Prostate gland (tissue), 2 donors: ENCODE results near the gene STUM. TPM values are rescaled to one million over a fixed set of nuclear protein-coding genes. Genes with fewer than 3 reads are reported as not detected.

Experiments used
- DNase-seq: peaks from one replicate; pipeline ENCODE4 v3.0.0-alpha.2; 2019; ENCODE audit warnings: low spot score
- H3K27ac ChIP-seq, 2 donors: fragments of 200-600 bp; sonication (generic); 2 replicates each; pipeline ENCODE4 v1.5.1; 2017 to 2019
- H3K27me3 ChIP-seq: fragments of 200-600 bp; sonication (generic); replicated peaks from 2 replicates; pipeline ENCODE4 v1.5.1; 2019; ENCODE audit not compliant: insufficient read depth
- H3K36me3 ChIP-seq, 2 donors: fragments of 200-600 bp; sonication (generic); 1 replicate in 1 of 2; 2 replicates in 1 of 2; pipeline versions ENCODE4 v1.5.1 to v1.8.1; 2017 to 2019
- H3K4me1 ChIP-seq: fragments of 200-600 bp; sonication (generic); replicated peaks from 2 replicates; pipeline ENCODE4 v1.5.1; 2019
- H3K4me3 ChIP-seq, 2 donors: fragments of 200-600 bp; sonication (generic); 2 replicates each; pipeline ENCODE4 v1.5.1; 2017 to 2019
- H3K9me3 ChIP-seq: fragments of 200-600 bp; sonication (generic); 2 replicates; pipeline ENCODE4 v1.5.1; 2017
- POLR2A ChIP-seq: fragments of 450-650 bp; IDR thresholded peaks from one replicate; pipeline ENCODE4 v1.6.1; 2016; ENCODE audit warnings: antibody characterized with exemption, mild to moderate bottlenecking
- POLR2AphosphoS5 ChIP-seq: sonication (generic); formaldehyde crosslinking; IDR thresholded peaks from one replicate; pipeline ENCODE4 v1.6.1; 2017; ENCODE audit warnings: antibody characterized with exemption
- WGBS: methylation state at CpG from one replicate; pipeline ENCODE4 v1.1.5; 2018; 5-methylcytosine and 5-hydroxymethylcytosine counted together
- intact Hi-C: fragments of 100-400 bp; cut with DNase I; formaldehyde crosslinking; loops from one replicate; pipeline ENCODE4 v1.14.2; 2022
- total RNA-seq, 2 donors: library from RNA; depleted of rRNA; stranded (reverse); fragments of >200 nt; gene quantifications; one replicate each; pipeline ENCODE4 v1.1.0, GENCODE V29; 2016
- TF ChIP-seq, protein P1 (sequence below), 4 experiments: fragments of 200-600 bp in 2 of 4; fragments of 450-650 bp in 2 of 4; sonication (generic) in 2 of 4; IDR thresholded peaks; 1 replicate in 3 of 4; 2 replicates in 1 of 4; pipeline ENCODE4 v1.5.1; 2016 to 2019; ENCODE audit warnings: antibody characterized with exemption in 4 of 4, mild to moderate bottlenecking in 2 of 4, moderate library complexity in 2 of 4

Gene STUM
- total RNA-seq, 2 donors from 2014 or later: 1.9 to 4.3 TPM

DNA sequence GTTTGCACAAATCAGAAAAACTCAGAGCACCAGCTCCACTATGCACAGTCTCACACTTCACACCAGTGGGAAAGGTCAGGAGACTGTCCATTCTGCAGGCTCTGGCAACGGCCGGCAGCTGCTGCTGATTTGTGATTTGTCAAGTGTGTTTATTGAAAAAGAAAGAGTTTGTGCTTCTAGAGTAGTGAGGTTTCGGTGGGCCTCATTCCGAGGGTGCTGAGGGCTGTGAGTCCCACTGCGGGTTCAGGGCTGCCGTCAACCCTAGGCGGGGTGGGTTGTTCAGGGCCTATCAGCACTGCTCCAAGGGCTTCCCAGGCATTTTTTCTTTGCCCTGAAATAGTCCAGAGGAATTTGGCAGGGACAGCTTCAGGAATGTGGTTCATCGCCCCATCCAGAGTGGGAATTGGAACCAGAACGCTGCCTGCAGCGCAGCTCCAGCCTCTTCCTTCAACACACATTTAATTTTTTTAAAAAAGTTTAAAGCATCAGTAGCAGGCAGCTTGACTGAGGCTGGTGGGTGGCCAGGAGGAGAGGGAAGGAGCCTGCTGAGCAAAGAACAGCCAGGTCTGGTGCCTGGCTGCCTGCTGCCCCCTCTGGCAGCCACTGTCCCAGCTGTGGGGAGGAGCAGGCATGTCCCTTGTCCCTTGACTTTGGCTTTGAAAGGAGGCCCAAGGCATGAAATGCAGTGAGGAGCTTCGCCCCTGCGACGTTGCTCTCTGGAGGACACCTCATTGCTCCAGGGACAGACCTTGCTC is 19.7 kb downstream of the STUM start:
- Histone ChIP-seq H3K4me3 (no peak overlapping the region), H3K4me1 (no peaks in the 10 kb centered on the region), H3K27me3 (no peaks in the 10 kb centered on the region), H3K36me3 (no peaks in the 10 kb centered on the region), H3K9me3 (no peaks in the 10 kb centered on the region), H3K27ac (peak overlapping the region in 1 of 2 donors; percentile 23)
- 42% methylated on average over 13 of the region's 13 CpGs for WGBS
- intact Hi-C loops: no loop called here
- no peak for DNase-seq
- no peak for TF ChIP-seq POLR2A
- TF ChIP-seq, protein P1, sequence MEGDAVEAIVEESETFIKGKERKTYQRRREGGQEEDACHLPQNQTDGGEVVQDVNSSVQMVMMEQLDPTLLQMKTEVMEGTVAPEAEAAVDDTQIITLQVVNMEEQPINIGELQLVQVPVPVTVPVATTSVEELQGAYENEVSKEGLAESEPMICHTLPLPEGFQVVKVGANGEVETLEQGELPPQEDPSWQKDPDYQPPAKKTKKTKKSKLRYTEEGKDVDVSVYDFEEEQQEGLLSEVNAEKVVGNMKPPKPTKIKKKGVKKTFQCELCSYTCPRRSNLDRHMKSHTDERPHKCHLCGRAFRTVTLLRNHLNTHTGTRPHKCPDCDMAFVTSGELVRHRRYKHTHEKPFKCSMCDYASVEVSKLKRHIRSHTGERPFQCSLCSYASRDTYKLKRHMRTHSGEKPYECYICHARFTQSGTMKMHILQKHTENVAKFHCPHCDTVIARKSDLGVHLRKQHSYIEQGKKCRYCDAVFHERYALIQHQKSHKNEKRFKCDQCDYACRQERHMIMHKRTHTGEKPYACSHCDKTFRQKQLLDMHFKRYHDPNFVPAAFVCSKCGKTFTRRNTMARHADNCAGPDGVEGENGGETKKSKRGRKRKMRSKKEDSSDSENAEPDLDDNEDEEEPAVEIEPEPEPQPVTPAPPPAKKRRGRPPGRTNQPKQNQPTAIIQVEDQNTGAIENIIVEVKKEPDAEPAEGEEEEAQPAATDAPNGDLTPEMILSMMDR (IDR thresholded peaks at IDR 0.05): peak in 1 of 4 experiments; percentile 4

DNA sequence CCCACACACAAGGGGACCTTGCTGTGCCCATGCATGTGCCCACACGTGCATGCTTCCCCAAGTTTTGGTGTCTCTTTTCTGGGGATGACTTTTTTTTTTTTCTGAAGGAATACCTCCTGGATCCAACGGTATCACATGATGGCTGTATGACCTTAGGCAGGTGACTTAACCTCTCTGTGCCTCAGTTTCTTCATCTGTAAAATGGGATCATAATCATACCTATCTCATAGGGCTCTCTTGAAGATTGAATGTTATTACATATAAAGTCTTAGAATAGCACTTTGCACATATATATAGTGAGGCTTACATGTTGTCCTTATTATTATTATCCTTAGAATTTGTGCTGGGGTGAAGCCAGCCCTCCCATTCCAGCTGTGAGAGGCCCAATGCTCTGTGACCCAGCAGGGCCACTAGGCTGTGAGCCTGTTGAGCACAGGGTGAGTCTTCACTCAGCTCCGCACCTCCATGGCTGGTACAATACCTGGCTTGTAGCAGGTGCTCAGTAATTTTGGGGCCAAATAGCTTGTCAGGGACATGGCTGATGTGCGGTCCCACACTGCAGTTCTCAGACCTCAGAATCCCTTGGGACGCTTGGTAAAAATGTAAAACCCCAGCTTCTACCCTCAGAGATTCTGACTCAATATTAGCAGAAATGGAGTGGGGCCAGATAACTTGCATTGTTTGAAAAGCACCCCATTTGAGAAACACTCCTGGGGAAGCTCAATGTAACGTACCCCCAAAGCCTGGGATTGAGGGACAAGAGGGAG is 20.6 kb downstream of the STUM start:
- WGBS: 89% methylated on average over 6 of the region's 6 CpGs
- Histone ChIP-seq H3K27ac (no peak overlapping the region), H3K9me3 (no peaks in the 10 kb centered on the region), H3K4me1 (no peaks in the 10 kb centered on the region), H3K27me3 (no peaks in the 10 kb centered on the region), H3K36me3 (no peaks in the 10 kb centered on the region), H3K4me3 (no peak overlapping the region)
- TF ChIP-seq POLR2AphosphoS5 (no peak), POLR2A (no peak)
- TF ChIP-seq, protein P1 (IDR thresholded peaks at IDR 0.05): no peak
- DNase-seq: no peak
- intact Hi-C loops: no loop called here

DNA sequence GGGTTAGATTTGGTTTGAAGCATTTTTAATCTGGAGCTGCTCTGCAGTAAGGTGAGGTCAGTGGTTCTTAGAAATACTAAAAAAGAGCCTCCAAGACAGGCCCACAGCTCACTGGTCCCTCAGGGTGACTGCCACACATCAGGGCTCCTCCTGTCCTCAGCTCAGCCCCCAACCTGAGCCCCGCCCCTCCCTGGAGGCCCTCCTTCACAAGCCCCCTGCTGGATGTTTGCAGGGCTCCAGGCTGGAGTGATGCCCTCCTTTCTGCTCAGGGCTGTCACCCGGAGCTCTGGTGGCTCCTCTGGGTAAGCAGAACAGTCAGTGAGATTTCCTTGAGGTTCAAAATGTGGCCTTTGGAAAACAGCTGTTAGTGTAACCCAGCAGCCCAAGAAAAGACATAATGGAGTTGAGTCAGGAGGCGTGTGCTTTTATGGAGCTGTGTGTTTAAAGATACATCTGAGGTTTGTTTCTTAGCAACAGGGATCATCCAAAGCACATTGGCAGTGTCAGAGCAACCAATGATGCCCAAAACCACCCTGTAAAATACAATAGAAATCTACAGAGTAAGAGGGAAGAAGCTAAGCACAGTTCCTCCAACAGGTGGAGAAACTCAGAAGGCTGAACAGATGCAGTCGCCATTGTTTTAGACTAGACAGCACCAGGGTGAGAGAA is 21.4 kb downstream of the STUM start:
- Histone ChIP-seq H3K27me3 (no peaks in the 10 kb centered on the region), H3K27ac (peak overlapping the region in 1 of 2 donors; percentile 8), H3K9me3 (no peaks in the 10 kb centered on the region), H3K36me3 (no peaks in the 10 kb centered on the region), H3K4me3 (no peak overlapping the region), H3K4me1 (no peaks in the 10 kb centered on the region)
- TF ChIP-seq POLR2A (no peak), POLR2AphosphoS5 (no peak)
- TF ChIP-seq, protein P1 (IDR thresholded peaks at IDR 0.05): peak in 1 of 4 experiments; percentile 8
- DNase-seq: no peak
- 49% methylated on average over 4 of the region's 4 CpGs for WGBS
- intact Hi-C loops: no loop called here

DNA sequence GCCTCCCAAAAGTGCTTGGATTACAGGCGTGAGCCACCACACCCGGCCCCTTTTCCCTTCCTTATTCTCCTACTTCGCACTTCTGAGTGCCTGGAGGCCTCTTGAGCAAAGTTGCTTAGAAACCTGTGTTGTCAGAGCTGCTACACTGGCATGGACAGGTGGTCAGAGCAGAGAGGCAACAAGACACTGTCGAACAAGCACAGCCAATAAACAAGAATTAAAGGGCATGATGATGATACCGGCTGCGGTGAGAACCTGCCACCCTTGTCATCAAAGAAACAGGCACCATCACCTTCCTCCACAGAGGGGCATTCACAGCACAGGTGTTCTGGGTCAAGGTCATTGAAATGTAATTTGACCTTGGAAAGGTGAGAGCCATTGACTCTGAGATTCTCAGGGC is 23.3 kb downstream of the STUM start:
- Histone ChIP-seq H3K27me3 (no peaks in the 10 kb centered on the region), H3K4me1 (no peaks in the 10 kb centered on the region), H3K36me3 (no peaks in the 10 kb centered on the region), H3K27ac (no peak overlapping the region), H3K9me3 (no peaks in the 10 kb centered on the region), H3K4me3 (no peak overlapping the region)
- 66% methylated on average over 6 of the region's 6 CpGs for WGBS
- no peak for DNase-seq
- intact Hi-C loops: no loop called here
- TF ChIP-seq POLR2AphosphoS5 (no peak), POLR2A (no peak)
- TF ChIP-seq, protein P1 (IDR thresholded peaks at IDR 0.05): no peak
